SH-SY5Y (cell line): ENCODE measurements around the gene WDR93.

Experiments
- GATA2 ChIP-seq: IDR thresholded peaks from 2 replicates; pipeline ENCODE4 v1.6.1; 2011; ENCODE audit warnings: mild to moderate bottlenecking, low read depth, low read length
- GATA3 ChIP-seq: IDR thresholded peaks from 2 replicates; pipeline ENCODE4 v1.6.1; 2011; ENCODE audit warnings: low read depth, mild to moderate bottlenecking, low read length, moderate library complexity

GRCh38 chr15:89659295-89659694, 31.3 kb upstream of the WDR93 start:
- TF ChIP-seq GATA2 (no peak), GATA3 (no peak)
